ENCODE data around the gene FCMR. TPM values are rescaled to one million over a fixed set of nuclear protein-coding genes. Genes with fewer than 3 reads are reported as not detected.

The FCMR gene
- total RNA-seq, 1 experiment from 2014 or later, result 1.5 TPM

GRCh38 chr1:206903687-206904086 is 18.1 kb downstream of the FCMR start:
- Histone ChIP-seq H3K36me3 (ENCODE audit: low read depth, low read length) (0 out of 2 replicates have a peak, but pooled peaks cover 2% of the 10 kb centered on the region), H3K9me2 (replicated peaks; ENCODE audit: low read length) (peaks cover 4% of the 10 kb centered on the region; the same call in 1 of the 2 replicates), H3F3A (ENCODE audit: low read length, unreplicated experiment) (peaks cover 4% of the 10 kb centered on the region), H3K9me3 (ENCODE audit: low read length) (no peaks in the 10 kb centered on the region), H3K27ac (ENCODE audit: low read length) (no peak overlapping the region), H3K4me3 (ENCODE audit: low read length) (no peak overlapping the region), H3K27me3 (ENCODE audit: low read length) (no peaks in the 10 kb centered on the region), H3K9ac (ENCODE audit: low read length) (no peak overlapping the region), H3K79me2 (ENCODE audit: low read length) (no peaks in the 10 kb centered on the region), H2AFZ (ENCODE audit: low read length) (no peak overlapping the region), H3K4me1 (ENCODE audit: insufficient read depth, low read length) (peaks cover 39% of the 10 kb centered on the region), H4K20me1 (ENCODE audit: low read length) (no peaks in the 10 kb centered on the region), H3K4me2 (ENCODE audit: low read length) (no peak overlapping the region)
- DNase-seq (no peak), ATAC-seq (no peak)
- TF ChIP-seq, protein P1, sequence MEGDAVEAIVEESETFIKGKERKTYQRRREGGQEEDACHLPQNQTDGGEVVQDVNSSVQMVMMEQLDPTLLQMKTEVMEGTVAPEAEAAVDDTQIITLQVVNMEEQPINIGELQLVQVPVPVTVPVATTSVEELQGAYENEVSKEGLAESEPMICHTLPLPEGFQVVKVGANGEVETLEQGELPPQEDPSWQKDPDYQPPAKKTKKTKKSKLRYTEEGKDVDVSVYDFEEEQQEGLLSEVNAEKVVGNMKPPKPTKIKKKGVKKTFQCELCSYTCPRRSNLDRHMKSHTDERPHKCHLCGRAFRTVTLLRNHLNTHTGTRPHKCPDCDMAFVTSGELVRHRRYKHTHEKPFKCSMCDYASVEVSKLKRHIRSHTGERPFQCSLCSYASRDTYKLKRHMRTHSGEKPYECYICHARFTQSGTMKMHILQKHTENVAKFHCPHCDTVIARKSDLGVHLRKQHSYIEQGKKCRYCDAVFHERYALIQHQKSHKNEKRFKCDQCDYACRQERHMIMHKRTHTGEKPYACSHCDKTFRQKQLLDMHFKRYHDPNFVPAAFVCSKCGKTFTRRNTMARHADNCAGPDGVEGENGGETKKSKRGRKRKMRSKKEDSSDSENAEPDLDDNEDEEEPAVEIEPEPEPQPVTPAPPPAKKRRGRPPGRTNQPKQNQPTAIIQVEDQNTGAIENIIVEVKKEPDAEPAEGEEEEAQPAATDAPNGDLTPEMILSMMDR (conservative IDR thresholded peaks at IDR 0.05; ENCODE audit: low read depth, low read length), result no peak
- TF ChIP-seq EZH2 (IDR thresholded peaks at IDR 0.05; ENCODE audit: low read length, unreplicated experiment), result no peak
- no peak for TF ChIP-seq EZH2phosphoT487 (IDR thresholded peaks at IDR 0.05; ENCODE audit: borderline replicate concordance, low read length)
- no TSS peak for BruUV-seq (replicated peaks)
- CTCF ChIA-PET, result no interaction called here
- POLR2A ChIA-PET (ENCODE audit: unreplicated experiment), result no interaction called here
- intact Hi-C loops (cut with micrococcal nuclease), result no loop called here

- ChIA-PET POLR2A (ENCODE audit: unreplicated experiment) (no interaction called here), CTCF (no interaction called here)
- Histone ChIP-seq H3K4me2 (ENCODE audit: low read length) (no peak overlapping the region), H3K4me3 (ENCODE audit: low read length) (no peak overlapping the region), H2AFZ (ENCODE audit: low read length) (no peak overlapping the region), H3K27me3 (ENCODE audit: low read length) (no peaks in the 10 kb centered on the region), H3K36me3 (ENCODE audit: low read depth, low read length) (0 out of 2 replicates have a peak, but pooled peaks cover 2% of the 10 kb centered on the region), H3F3A (ENCODE audit: low read length, unreplicated experiment) (no peaks in the 10 kb centered on the region), H3K9ac (ENCODE audit: low read length) (no peak overlapping the region), H4K20me1 (ENCODE audit: low read length) (no peaks in the 10 kb centered on the region), H3K27ac (ENCODE audit: low read length) (no peak overlapping the region), H3K9me3 (ENCODE audit: low read length) (no peaks in the 10 kb centered on the region), H3K4me1 (ENCODE audit: insufficient read depth, low read length) (peaks cover 39% of the 10 kb centered on the region), H3K9me2 (replicated peaks; ENCODE audit: low read length) (peaks cover 4% of the 10 kb centered on the region; the same call in 1 of the 2 replicates), H3K79me2 (ENCODE audit: low read length) (no peaks in the 10 kb centered on the region)
- ATAC-seq (no peak), DNase-seq (no peak)
- BruUV-seq (replicated peaks), result no TSS peak
- TF ChIP-seq, protein P1 (conservative IDR thresholded peaks at IDR 0.05; ENCODE audit: low read depth, low read length), result no peak
- no peak for TF ChIP-seq EZH2phosphoT487 (IDR thresholded peaks at IDR 0.05; ENCODE audit: borderline replicate concordance, low read length)
- no peak for TF ChIP-seq EZH2 (IDR thresholded peaks at IDR 0.05; ENCODE audit: low read length, unreplicated experiment)
- intact Hi-C loops (cut with micrococcal nuclease), result no loop called here
These were observed 19.0 kb downstream of the FCMR start for GRCh38 chr1:206902702-206903101.

DNA sequence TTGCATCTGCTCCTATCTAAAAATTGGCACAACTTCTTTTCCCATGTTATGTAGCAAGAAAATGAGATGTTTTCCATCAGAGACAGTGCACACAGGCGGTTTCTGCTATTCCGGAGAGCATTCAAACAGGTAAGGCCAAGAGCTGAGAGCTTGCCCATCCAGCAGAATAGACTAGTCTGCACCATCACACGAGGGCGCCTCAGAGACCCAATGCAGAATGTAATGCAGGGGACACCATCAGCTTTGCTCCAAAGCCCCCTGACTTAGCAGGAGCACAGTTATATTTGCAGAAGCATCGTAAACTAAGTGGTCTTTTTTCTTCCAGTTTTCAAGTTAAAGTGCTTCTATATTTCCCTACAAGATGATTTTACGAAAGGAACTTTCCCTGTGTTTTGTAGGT is 19.8 kb downstream of the FCMR start:
- Histone ChIP-seq H3F3A (ENCODE audit: low read length, unreplicated experiment) (no peaks in the 10 kb centered on the region), H3K79me2 (ENCODE audit: low read length) (no peaks in the 10 kb centered on the region), H3K4me1 (ENCODE audit: insufficient read depth, low read length) (peaks cover 46% of the 10 kb centered on the region), H4K20me1 (ENCODE audit: low read length) (no peaks in the 10 kb centered on the region), H3K9me2 (replicated peaks; ENCODE audit: low read length) (peaks cover 4% of the 10 kb centered on the region; the same call in 1 of the 2 replicates), H3K27ac (ENCODE audit: low read length) (no peak overlapping the region), H2AFZ (ENCODE audit: low read length) (no peak overlapping the region), H3K9ac (ENCODE audit: low read length) (no peak overlapping the region), H3K4me3 (ENCODE audit: low read length) (no peak overlapping the region), H3K36me3 (ENCODE audit: low read depth, low read length) (0 out of 2 replicates have a peak, but pooled peaks cover 2% of the 10 kb centered on the region), H3K9me3 (ENCODE audit: low read length) (no peaks in the 10 kb centered on the region), H3K27me3 (ENCODE audit: low read length) (no peaks in the 10 kb centered on the region), H3K4me2 (ENCODE audit: low read length) (no peak overlapping the region)
- no TSS peak for BruUV-seq (replicated peaks)
- intact Hi-C loops (cut with micrococcal nuclease), result no loop called here
- TF ChIP-seq EZH2phosphoT487 (IDR thresholded peaks at IDR 0.05; ENCODE audit: borderline replicate concordance, low read length) (no peak), EZH2 (IDR thresholded peaks at IDR 0.05; ENCODE audit: low read length, unreplicated experiment) (no peak)
- TF ChIP-seq, protein P1 (conservative IDR thresholded peaks at IDR 0.05; ENCODE audit: low read depth, low read length), result no peak
- POLR2A ChIA-PET (ENCODE audit: unreplicated experiment), result no interaction called here
- CTCF ChIA-PET, result no interaction called here
- ATAC-seq (no peak), DNase-seq (no peak)

Measured in PC-3 (cell line).